HG03520 (cell line): ENCODE measurements around the gene STX7.

Experiments
- ATAC-seq: cut with Tn5 transposase; IDR thresholded peaks from one replicate; pipeline ENCODE4 v1.9.1; 2021; ENCODE audit warnings: mild to moderate bottlenecking, moderate library complexity; ENCODE audit not compliant: unreplicated experiment

Gene STX7

GRCh38 chr6:132478266-132478665, 34.6 kb downstream of the STX7 start:
- no peak for ATAC-seq

- no peak for ATAC-seq
Measured at GRCh38 chr6:132476688-132477087, 36.2 kb downstream of the STX7 start.

GRCh38 chr6:132475925-132476324, 37.0 kb downstream of the STX7 start:
- ATAC-seq: no peak

- ATAC-seq: no peak
Measured at GRCh38 chr6:132471787-132472186, 41.1 kb downstream of the STX7 start.

- ATAC-seq: no peak
Measured at GRCh38 chr6:132466952-132467351, 46.0 kb downstream of the STX7 start.

- ATAC-seq: peak; percentile 93
Measured at GRCh38 chr6:132465530-132466485, 47.1 kb downstream of the STX7 start.

- no peak for ATAC-seq
Measured at GRCh38 chr6:132464538-132465256, 48.2 kb downstream of the STX7 start.

- ATAC-seq: no peak
Measured at GRCh38 chr6:132461958-132462357, 51.0 kb downstream of the STX7 start.

- ATAC-seq: no peak
Measured at GRCh38 chr6:132459605-132459952, 53.3 kb downstream of the STX7 start.

GRCh38 chr6:132458887-132459604, 53.9 kb downstream of the STX7 start:
- no peak for ATAC-seq

- ATAC-seq: peak; percentile 91
Measured at GRCh38 chr6:132456700-132457143, 56.2 kb downstream of the STX7 start.

GRCh38 chr6:132446855-132447241, 66.1 kb downstream of the STX7 start:
- no peak for ATAC-seq

- no peak for ATAC-seq
Measured at GRCh38 chr6:132446141-132446854, 66.6 kb downstream of the STX7 start.

GRCh38 chr6:132445201-132445951, 67.5 kb downstream of the STX7 start:
- no peak for ATAC-seq

- no peak for ATAC-seq
Measured at GRCh38 chr6:132443206-132443605, 69.7 kb downstream of the STX7 start.

GRCh38 chr6:132430110-132430509, 82.8 kb downstream of the STX7 start:
- no peak for ATAC-seq

GRCh38 chr6:132425176-132425575, 87.7 kb downstream of the STX7 start:
- ATAC-seq: no peak

GRCh38 chr6:132423839-132424238, 89.1 kb downstream of the STX7 start:
- no peak for ATAC-seq

GRCh38 chr6:132418235-132418965, 94.5 kb downstream of the STX7 start:
- ATAC-seq: no peak
